Lower leg skin (tissue), 3 donors: ENCODE results near the gene STK33.

Source experiments
- CTCF ChIP-seq, 3 donors: fragments of 450-650 bp; IDR thresholded peaks; one replicate each; pipeline ENCODE4 v1.5.1; 2016; ENCODE audit warnings: antibody characterized with exemption in 3 of 3, mild to moderate bottlenecking in 3 of 3, moderate library complexity in 2 of 3
- POLR2A ChIP-seq, 2 donors: fragments of 450-650 bp; IDR thresholded peaks; one replicate each; pipeline ENCODE4 v1.6.1; 2016 to 2017; ENCODE audit warnings: antibody characterized with exemption in 2 of 2, mild to moderate bottlenecking in 1 of 2, moderate library complexity in 1 of 2

DNA sequence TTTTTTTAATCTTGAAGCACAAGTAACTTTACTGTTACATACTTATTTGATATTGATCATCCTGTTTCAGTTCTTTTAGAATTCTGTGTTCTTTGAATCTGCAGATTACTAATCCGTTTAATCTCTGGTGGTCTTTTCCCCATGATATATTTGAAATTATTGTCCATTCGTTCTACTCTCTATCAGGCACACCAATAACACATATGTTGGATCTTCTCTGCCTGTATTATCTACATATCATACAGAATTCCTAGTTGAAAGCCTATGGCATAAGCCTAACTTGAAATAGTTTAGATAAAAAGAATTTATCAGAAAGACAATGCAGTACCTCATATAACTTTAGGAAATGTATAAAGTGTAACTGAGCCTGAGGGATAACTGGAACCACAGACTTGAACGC, 32.6 kb downstream of the STK33 start:
- no peak for TF ChIP-seq CTCF (IDR thresholded peaks at IDR 0.05)
- TF ChIP-seq POLR2A (IDR thresholded peaks at IDR 0.05), result no peak
